T1000 (cell line): ENCODE measurements around the gene KIF2A.

ENCODE experiments used
- DNase-seq: peaks from one replicate; lab custom pipeline; 2025; ENCODE audit warnings: mixed read lengths; lab: John Stamatoyannopoulos, UW

KIF2A gene

DNA sequence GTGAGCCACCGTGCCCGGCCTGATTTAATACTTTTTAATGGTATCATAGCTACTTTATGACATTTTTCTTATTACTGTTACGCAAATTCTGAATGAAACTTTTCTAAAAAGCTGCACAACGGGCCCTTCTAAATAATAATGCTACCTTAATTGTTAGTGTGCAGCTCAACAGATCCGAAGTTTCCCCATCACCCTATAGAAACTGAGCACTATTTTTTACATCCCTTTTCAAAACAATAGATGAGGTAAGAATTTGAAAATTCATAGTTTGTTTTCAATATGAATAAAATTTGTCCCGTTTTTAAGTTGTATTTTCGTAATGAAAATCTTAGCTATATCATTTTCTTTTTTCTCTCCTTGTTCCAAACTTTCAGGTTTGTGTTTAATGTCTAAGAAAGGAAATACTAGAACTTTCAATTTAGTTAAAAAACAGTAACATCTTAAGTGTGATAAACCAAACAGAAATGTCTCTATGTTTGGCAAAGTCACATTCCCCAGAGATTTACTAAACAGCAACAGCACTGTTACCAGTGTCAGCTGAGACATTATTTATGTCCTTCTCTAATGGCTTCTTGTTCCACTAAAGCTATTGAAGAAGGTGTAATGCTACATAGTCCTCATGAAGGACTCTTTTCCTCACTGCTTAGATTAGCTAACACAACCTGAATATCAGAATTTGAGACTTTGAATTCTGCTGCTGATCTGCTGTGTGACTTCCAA is 22.9 kb downstream of the KIF2A start:
- no peak for DNase-seq

DNA sequence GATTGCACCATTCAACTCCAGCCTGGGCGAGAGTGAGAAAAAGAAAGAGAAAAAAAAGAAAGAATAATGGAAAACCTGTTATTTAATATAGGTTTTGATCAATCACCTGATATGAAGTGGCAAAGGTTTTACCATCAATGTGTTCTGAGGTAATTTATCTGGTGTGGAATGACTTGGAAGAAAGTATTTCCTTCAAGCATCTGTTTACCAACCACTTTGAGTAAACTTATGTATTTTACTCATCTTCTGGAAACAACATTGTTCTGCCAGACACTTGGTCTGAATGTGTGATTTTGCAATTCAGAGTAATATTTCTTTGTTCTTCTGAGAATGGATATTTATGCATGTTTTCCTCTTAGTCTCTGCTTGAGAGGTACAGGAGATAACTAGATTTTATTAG is 24.3 kb downstream of the KIF2A start:
- no peak for DNase-seq

DNA sequence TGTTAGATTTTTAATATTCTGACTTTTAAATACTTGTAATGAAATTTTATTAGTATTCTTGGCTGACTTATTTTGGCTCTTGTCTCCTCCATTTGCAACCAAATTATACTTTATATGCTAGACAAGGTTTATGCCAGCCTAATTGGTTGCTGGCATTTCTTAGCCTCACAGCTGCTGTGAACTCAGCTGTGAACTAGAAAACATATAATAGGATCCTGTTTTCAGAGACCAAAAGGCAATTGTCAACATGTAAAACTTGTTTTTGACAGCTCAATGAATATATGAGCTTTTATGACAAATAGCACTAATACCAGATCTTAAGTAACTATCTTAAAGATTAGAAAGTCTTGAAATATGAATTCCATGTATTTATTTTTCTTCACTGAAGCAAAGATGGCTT is 25.9 kb downstream of the KIF2A start:
- no peak for DNase-seq

DNA sequence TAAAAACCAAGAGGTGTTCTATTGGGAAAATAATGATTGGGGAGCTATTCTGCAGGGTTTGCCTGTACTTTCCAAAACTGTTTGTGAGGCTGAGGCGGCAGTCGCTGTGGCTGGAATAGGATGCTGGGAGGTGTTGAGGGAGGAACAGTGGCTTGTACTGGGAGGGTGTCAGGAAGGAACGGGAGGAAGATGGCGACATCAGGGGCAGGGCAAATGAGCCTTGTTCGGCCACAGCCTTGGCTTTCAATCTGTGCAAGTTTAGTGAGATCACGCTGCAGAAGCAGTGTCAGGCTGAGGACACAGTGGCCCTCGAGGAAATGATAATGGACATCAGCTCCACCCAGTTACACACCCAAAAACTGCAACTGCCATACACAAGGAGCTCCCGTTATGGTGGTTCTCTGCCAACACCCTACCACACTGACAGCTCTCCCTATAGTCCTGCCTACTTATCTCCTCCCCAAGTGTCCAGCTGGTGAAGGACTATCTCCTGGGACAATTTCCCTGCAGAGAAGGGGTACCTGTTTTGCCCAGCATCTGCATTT is 27.3 kb downstream of the KIF2A start:
- DNase-seq = no peak

DNA sequence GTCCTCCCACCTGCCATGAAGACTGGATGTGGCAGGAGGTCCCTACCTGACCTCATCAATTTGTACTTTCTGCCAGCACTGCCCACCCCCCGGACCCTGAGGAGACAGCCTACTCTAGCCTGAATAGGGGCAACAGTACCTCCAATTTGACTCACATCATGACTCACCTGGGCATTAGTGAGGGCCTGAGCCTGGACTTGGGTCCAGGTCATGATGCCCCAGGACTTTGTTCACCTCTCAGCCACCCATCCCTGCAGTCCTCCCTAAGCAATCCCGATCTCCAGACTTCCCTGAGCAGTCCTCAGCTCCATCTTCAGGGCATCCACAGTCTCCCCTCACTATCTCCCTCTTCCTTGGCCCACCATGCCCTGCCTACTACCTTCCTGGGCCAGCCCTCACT is 28.1 kb downstream of the KIF2A start:
- DNase-seq = no peak

DNA sequence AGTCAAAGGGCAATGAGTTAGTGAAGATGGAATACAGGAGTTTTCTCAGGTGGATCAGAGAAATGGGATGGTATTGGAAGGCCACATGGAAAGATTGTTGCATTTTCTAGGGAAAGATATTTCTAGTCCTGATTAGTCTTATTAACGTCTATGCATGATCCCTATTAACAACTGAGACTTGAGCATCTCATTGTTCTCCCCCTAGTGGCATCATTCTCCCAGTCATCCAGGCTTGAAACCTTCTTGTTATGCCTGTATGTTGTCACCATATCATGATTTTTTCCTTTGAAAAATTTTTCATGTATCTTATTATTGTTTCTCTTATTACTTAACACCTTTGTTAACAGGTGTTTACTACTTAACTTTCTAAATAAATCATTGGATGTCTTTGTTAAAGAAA is 34.4 kb downstream of the KIF2A start:
- no peak for DNase-seq

DNA sequence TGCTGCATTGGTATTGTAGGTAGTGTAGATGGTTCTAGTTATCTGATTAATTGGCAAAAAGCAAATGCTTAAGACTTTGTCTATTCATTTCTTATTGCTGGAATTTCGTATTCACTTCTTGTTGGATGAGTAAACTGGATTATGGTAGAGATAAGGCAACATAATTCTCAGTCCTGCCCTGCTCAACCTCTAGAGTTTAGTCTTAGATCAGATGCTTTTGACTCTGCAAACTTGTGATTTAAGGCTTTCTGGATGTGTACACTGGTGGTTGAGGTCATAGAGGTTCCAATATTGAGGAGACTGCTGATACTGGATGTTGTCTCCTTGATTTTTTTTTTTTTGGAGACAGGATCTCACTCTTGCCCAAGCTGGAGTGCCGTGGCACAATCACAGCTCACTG is 35.0 kb downstream of the KIF2A start:
- DNase-seq = no peak

DNA sequence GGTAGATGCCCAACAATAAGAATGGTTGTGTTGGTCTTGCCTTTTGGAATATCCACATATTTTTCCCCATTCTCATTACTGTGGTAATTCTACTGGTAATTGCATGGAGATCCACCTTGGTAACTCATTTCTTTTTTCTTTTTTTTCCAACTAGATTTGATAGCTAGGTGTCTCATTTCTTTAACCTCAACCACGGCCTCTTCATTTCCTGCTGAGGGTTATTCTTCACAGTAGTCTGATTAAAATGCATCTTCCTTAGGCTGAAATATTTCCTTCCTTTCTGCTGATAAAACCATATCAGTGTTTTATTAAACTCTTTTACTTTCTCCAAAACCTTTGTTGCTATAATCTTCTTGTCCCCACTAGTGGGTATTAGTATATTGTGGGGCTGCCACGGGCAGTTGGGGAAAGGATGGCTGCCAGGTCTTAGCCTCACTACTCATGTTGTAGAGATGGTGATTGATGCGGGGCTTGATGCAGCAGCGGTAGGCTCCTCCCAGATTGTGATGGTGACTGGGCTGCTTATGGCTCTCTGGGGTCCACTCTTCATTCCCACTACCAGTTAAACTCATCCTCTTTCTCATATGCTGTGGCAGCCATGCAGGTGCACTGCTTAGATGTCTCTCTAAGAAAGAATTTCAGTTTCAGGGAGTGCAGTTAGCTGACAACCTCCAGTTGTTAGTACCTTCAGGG is 35.9 kb downstream of the KIF2A start:
- no peak for DNase-seq

DNA sequence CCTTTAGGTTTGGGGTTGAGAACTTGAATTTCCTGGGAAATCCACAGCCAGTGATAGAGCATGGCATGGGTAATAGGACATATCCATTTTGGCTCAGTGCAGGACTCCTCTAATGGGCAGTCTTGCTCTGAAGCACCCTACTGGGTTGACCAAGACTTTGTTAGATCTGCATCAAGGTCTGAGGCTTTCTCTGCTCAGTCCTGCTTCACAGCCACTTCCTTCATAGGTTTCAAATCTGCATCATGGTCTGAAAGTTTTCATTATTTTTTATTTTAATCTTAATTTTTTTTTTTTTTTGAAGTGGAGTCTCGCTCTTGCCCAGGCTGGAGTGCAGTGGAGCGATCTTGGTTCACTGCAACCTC is 36.5 kb downstream of the KIF2A start:
- DNase-seq = no peak

DNA sequence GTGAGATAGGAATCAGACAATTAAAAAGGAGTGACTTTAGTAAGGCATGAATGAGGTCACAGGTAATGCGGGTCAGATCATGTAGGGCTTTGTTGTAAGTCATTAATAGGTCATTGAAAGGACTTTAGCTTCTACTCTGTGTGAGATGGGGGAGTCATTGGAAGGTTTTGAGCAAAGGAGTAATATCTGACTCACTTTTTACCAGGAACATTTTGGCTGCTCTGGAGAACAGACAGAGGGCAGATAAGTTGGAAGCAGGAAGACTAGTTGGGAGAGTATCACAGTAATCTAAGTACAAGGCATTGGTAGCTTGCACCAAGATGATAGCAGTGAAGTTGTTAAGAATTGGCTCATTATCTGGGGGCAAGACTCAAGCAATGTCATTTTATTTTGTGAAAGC is 37.4 kb downstream of the KIF2A start:
- no peak for DNase-seq

DNA sequence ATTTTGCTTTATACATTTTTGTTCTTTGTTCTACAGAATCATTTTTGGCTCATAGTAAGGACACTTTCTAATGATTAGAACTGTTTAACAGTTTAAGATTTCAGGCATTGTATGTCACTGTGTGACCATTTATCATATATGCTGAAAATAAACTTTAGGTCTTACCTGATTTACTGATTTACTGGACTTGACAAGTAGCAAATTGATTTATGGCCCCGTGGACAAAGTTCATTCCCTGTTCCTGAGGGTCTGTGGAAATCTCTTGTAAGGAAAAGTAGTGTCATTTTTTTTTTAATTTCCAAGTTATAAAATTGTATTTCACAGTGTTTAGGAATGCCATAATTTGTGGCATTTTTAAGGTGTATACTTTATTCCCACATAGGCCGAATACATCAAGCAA is 40.7 kb downstream of the KIF2A start:
- no peak for DNase-seq

DNA sequence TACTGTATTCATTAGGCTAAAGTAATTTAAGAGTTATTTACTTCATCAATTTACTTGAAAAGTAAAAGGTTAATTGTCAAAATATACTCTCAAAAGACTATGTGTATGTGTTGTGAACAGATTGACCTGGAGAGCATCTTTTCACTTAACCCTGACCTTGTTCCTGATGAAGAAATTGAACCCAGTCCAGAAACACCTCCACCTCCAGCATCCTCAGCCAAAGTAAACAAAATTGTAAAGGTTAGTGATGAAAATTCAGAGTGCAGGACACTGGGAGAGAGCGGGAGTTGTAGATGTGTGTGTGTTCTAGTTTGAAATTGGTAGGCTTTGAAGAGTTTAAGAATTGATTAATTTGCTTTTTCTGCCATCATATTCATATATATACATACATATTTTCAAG is 41.9 kb downstream of the KIF2A start:
- no peak for DNase-seq

DNA sequence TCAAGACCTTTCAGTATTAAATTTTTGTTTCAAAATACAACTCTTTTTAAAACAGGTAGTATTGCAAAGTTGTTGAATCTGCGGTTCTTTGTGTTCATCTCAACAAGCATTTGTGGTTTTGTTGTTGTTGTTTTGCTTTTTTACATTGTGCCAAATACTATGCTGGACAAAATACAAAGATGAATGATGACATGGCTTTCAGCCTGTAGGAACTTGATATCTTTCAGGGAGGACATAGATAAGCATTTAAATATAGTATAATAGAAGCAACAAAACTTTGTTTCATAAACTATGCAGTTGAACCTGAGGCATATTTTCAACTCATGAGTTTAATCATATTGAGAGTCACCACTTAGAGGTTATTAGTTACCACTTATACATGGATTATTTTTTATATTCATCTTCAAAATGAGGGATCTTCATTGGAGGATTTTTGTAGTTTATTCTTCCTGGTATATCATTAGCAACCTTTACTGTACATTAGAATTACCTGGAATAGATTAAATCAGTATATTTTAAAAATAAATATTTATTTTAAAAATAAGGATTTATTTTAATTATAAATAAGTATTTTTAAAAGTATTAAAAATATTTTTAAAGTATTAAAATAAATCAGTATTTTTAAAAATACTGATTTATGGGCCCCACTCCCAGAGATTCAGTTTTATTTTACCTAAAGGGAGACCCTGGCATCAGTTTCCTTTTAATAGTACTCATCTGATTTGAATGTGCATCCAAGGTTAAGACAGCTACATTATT is 42.9 kb downstream of the KIF2A start:
- no peak for DNase-seq

DNA sequence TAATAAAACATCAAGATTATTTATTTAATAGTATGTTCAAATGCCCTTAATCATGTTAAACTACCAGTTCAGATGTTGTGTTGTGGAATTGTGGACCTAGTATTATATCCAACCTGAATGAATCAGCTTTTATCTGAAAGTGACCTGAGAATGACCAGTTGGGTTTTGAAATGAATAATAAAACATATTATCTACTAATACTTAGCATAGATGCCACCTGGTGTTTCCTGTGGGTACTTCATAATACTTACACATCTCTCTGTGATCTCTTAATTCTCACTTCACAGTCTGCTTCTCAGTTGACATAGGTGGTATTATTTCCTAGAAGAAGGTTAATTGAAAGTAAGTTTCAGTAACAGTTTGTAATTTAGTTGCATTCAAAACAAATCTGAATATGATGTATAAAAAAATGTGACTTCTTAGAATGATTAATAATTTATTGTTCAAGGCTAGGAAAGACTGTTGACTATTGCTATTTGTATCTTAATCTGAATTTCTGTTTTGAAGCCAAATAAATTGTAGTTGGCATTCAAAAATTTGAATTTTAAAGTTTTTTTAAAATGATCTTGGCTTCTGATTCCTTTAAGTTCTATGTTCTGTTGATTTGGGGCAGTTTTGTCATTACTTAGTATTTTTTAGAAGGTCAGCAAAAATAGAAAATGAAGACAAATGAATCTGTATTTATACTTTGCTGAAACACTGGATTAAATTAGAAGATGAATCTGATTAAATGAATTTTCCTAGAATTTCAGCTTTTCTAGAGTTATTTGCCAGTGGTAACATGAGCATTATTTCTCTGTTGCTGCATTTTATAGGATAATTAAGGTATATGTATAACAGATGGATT is 48.2 kb downstream of the KIF2A start:
- DNase-seq = no peak

DNA sequence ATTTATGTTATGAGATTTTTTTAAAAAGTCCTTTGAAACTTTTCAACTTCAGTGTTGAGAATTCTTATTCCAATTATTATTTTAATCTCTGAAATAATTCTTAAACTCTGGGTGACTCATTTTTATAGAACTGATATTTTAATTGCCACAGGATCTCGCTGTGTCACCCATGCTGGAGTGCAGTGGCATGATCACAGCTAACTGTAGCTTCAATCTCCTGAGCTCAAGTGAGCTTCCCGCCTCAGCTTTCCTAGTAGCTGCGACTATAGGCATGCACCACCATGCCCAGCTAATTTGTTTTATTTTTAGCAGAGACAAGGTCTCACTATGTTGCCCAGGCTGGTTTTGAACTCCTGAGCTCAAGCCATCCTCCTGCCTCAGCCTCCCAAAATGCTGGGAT is 56.7 kb downstream of the KIF2A start:
- no peak for DNase-seq

DNA sequence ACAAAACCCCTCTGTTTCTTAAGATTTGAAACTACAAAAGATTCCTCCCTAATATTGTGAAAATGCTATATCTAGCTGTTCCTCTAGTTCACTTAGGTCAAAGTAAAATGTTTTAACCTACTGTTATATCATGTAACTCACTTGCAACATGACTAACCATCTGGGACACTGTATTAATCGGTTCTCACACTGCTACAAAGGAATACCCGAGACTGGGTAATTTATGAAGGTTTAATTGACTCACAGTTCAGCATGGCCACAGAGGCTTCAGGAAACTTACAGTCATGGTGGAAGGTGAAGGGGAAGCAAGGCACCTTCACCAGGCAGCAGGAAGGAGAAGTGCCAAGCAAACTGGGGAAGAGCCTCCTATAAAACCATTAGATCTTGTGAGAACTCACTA is 63.0 kb downstream of the KIF2A start:
- DNase-seq = no peak

DNA sequence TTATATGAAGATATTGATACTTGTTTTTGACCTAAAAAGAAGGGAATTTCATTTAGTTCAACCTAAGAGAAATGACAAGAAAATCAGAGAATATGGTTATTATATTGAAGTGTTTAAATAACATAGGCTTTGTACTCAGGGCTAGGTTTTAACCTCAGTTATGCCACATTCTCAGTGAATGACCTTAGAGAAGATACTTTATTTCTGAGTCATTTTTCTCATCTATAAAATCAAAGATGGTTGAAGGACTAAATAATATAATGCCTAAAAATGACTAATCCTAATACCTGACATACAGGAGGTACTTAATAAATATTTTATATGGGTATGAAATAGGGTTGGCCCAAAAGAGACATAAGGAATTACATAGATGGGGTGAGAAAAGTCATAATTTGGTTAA is 65.4 kb downstream of the KIF2A start:
- DNase-seq = no peak

DNA sequence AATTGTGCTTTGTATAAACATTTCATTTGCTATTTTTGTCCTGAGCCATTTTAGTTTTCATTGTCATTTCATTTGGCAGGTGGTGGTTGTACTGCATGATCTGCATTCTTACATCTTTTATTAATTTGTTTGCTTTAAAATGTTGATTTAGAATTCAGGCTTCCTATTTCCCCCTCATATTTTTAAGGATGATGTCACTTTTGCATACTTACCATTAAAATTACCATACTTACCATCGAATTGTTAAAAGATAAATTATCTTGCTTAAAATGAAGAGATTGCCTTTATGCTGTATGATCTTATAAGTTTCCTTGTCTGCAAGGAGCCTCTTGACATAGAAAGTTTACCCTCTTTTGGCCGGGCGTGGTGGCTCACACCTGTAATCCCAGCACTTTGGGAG is 66.6 kb downstream of the KIF2A start:
- DNase-seq = no peak

DNA sequence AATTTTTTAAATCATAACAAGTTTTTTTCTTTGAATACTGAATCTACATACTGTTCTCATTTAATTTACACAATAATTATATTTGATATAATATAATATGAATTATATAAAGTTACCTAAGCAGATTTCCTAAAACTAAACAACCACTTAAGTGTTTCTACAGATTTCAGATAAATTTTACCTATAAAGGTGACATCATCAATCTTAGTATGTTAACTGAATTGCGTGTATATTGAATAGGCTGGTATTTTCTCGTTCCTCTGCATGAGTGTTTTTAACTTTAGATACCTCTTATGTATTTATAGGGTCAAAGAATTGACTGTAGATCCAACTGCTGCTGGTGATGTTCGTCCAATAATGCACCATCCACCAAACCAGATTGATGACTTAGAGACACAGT is 67.4 kb downstream of the KIF2A start:
- DNase-seq = no peak

DNA sequence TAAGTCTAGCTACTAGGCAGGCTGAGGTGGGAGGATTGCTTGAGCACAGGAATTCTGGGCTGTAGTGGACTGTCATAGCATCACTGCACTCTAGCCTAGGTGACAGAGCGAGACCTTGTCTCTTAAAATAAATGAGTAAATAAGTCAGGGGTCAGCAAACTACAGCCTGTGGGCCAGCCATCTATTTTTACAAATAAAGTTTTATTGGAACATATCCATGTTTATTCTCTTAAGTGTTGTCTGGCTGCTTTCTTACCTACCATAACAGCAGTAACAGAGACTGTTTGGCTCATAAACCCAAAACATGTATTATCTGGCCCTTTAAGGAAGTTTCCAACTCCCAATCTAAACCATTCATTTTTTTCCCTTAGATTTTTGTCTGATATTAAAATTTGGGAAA is 68.1 kb downstream of the KIF2A start:
- no peak for DNase-seq

DNA sequence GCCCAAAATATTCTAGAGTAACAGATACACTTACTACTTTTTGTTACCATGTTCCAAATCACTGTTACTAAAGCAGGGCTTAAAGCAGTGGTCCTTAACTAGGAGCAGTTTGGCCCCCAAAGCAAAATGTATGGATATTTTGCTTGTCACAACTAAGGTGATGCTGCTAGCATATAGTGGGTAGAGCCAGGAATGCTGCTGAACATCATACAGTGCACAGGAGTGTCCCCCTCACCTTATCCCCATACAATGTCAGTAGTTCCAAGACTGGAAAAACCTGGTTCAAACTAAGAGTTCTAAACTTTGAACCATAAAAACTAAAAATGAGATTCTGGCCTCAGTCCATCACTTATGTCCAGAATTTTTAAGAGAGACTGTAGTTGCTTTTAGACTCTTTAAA is 69.6 kb downstream of the KIF2A start:
- DNase-seq = no peak

DNA sequence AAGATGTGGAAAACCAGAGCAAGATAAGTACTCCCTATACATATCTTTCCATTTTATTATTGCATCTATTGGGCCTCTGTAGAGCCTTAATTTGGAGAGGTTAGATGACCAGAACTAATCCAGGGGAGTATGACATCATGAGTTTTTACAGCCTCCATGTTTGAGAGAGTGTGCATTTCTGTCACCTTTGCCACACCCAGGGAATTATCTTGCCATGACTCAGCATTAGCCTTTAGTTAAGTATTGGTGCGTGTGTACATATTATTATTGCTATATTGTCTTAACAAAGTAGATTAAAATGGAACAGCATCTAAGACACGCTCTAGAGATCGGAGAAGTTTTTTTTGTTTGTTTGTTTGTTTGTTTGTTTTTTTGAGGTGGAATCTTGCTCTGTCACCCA is 70.1 kb downstream of the KIF2A start:
- DNase-seq = no peak
